H9 (cell line): Measurements from ENCODE around the gene GOT2. TPM values are rescaled to one million over a fixed set of nuclear protein-coding genes. Genes with fewer than 3 reads are reported as not detected.
"Not testable (repeated sequence)": the region's sequence is repeated elsewhere in the genome, so short reads cannot be mapped to it uniquely, and the experiment has no call there.

ENCODE experiments used
- DNase-seq: peaks from one replicate; pipeline ENCODE4 v3.0.0-alpha.2; 2017
- H2AFZ ChIP-seq: one replicate; pipeline ENCODE4 v1.6.1; 2013; ENCODE audit warnings: mild to moderate bottlenecking, low read length, control low read depth, moderate library complexity
- H2AK5ac ChIP-seq: 2 replicates; pipeline ENCODE4 v1.6.1; 2013; ENCODE audit warnings: low read length, control low read depth, mixed read lengths; ENCODE audit not compliant: insufficient read length
- H2BK120ac ChIP-seq: one replicate; pipeline ENCODE4 v1.6.1; 2013; ENCODE audit warnings: low read depth, mild to moderate bottlenecking, low read length, control low read depth, inconsistent platforms; ENCODE audit not compliant: poor library complexity, severe bottlenecking
- H2BK12ac ChIP-seq: 2 replicates; pipeline ENCODE4 v1.6.1; 2013; ENCODE audit warnings: low read length, control low read depth, mixed read lengths, low read depth; ENCODE audit not compliant: insufficient read length
- H2BK15ac ChIP-seq: 2 replicates; pipeline ENCODE4 v1.6.1; 2013; ENCODE audit warnings: low read depth, low read length, control low read depth
- H2BK20ac ChIP-seq: one replicate; pipeline ENCODE4 v1.6.1; 2013; ENCODE audit warnings: low read depth, mild to moderate bottlenecking, low read length, control low read depth, inconsistent platforms; ENCODE audit not compliant: poor library complexity, severe bottlenecking
- H2BK5ac ChIP-seq: 2 replicates; pipeline ENCODE4 v1.6.1; 2013; ENCODE audit warnings: low read length, control low read depth, mixed read lengths; ENCODE audit not compliant: insufficient read length
- H3K14ac ChIP-seq: 2 replicates; pipeline ENCODE4 v1.6.1; 2013; ENCODE audit warnings: low read length, control low read depth; ENCODE audit not compliant: insufficient read depth
- H3K18ac ChIP-seq: 2 replicates; pipeline ENCODE4 v1.6.1; 2013; ENCODE audit warnings: low read depth, mild to moderate bottlenecking, mixed read lengths, low read length, control low read depth; ENCODE audit not compliant: insufficient read length
- H3K23ac ChIP-seq: 2 replicates; pipeline ENCODE4 v1.6.1; 2013; ENCODE audit warnings: low read length, control low read depth, mixed read lengths, low read depth; ENCODE audit not compliant: insufficient read length
- H3K23me2 ChIP-seq: 2 replicates; pipeline ENCODE4 v1.6.1; 2013; ENCODE audit warnings: low read depth, mild to moderate bottlenecking, mixed read lengths, low read length, control low read depth; ENCODE audit not compliant: insufficient read length, poor library complexity, severe bottlenecking
- H3K27ac ChIP-seq: 2 replicates; pipeline ENCODE4 v1.5.1; 2013; ENCODE audit warnings: low read length, control low read depth, mixed read lengths, low read depth; ENCODE audit not compliant: insufficient read length
- H3K27me3 ChIP-seq: 2 replicates; pipeline ENCODE4 v1.6.1; 2013; ENCODE audit warnings: low read length, control low read depth, inconsistent platforms; ENCODE audit not compliant: insufficient read depth
- H3K4ac ChIP-seq: 2 replicates; pipeline ENCODE4 v1.6.1; 2013; ENCODE audit warnings: low read depth, mild to moderate bottlenecking, control low read depth, inconsistent platforms, low read length, moderate library complexity
- H3K4me1 ChIP-seq: 2 replicates; pipeline ENCODE4 v1.6.1; 2013; ENCODE audit warnings: low read length, control low read depth, inconsistent platforms; ENCODE audit not compliant: insufficient read depth
- H3K4me2 ChIP-seq: 2 replicates; pipeline ENCODE4 v1.6.1; 2013; ENCODE audit warnings: low read length, control low read depth, mixed read lengths; ENCODE audit not compliant: insufficient read length, insufficient read depth
- H3K56ac ChIP-seq: 2 replicates; pipeline ENCODE4 v1.6.1; 2013; ENCODE audit warnings: low read depth, mild to moderate bottlenecking, mixed read lengths, low read length, control low read depth; ENCODE audit not compliant: insufficient read length
- H3K79me1 ChIP-seq: 2 replicates; pipeline ENCODE4 v1.6.1; 2013; ENCODE audit warnings: low read depth, mild to moderate bottlenecking, moderate library complexity, low read length, control low read depth, inconsistent platforms; ENCODE audit not compliant: insufficient read depth, poor library complexity, severe bottlenecking
- H3K79me2 ChIP-seq: 2 replicates; pipeline ENCODE4 v1.6.1; 2013; ENCODE audit warnings: low read length, control low read depth, inconsistent platforms; ENCODE audit not compliant: insufficient read depth
- H3K9ac ChIP-seq: 2 replicates; pipeline ENCODE4 v1.6.1; 2013; ENCODE audit warnings: low read length, control low read depth, mixed read lengths; ENCODE audit not compliant: insufficient read length; ENCODE audit errors: extremely low read depth
- H3K9me3 ChIP-seq: one replicate; pipeline ENCODE4 v1.6.1; 2013; ENCODE audit warnings: low read depth, low read length, inconsistent platforms; ENCODE audit not compliant: control insufficient read depth
- H3T11ph ChIP-seq: one replicate; pipeline ENCODE4 v1.6.1; 2013; ENCODE audit warnings: mild to moderate bottlenecking, low read length, control low read depth, inconsistent platforms
- H4K20me1 ChIP-seq: one replicate; pipeline ENCODE4 v1.6.1; 2013; ENCODE audit not compliant: control insufficient read depth, insufficient read length, insufficient read depth
- H4K5ac ChIP-seq: 2 replicates; pipeline ENCODE4 v1.6.1; 2013; ENCODE audit warnings: low read depth, mild to moderate bottlenecking, mixed read lengths, low read length, control low read depth; ENCODE audit not compliant: insufficient read length
- H4K8ac ChIP-seq: replicated peaks from 2 replicates; pipeline ENCODE4 v1.6.1; 2013; ENCODE audit warnings: low read length, control low read depth, mixed read lengths, low read depth; ENCODE audit not compliant: insufficient read length
- H4K91ac ChIP-seq: 2 replicates; pipeline ENCODE4 v1.6.1; 2013; ENCODE audit warnings: low read depth, mild to moderate bottlenecking, moderate library complexity, mixed read lengths, low read length, control low read depth; ENCODE audit not compliant: insufficient read length
- H3K27ac Mint-ChIP-seq, 3 experiments: 2 replicates in 2 of 3; 3 replicates in 1 of 3; pipeline ENCODE4 v1.8.0; 2020 to 2021; ENCODE audit warnings: mixed read lengths in 3 of 3, mild to moderate bottlenecking in 1 of 3, moderate library complexity in 1 of 3
- H3K27me3 Mint-ChIP-seq: 2 replicates; pipeline ENCODE4 v1.8.0; 2021; ENCODE audit warnings: low read depth, mild to moderate bottlenecking, moderate library complexity, mixed read lengths
- H3K36me3 Mint-ChIP-seq, 3 experiments: 2 replicates in 2 of 3; 3 replicates in 1 of 3; pipeline ENCODE4 v1.8.0; 2020 to 2021; ENCODE audit warnings: low read depth in 3 of 3, mixed read lengths in 3 of 3; ENCODE audit not compliant: insufficient read depth in 1 of 3
- H3K4me1 Mint-ChIP-seq, 2 experiments: 2 replicates each; pipeline ENCODE4 v1.8.0; 2020; ENCODE audit warnings: mixed read lengths in 2 of 2
- H3K4me3 Mint-ChIP-seq, 2 experiments: 2 replicates in 1 of 2; 3 replicates in 1 of 2; pipeline ENCODE4 v1.8.0; 2020 to 2021; ENCODE audit warnings: mild to moderate bottlenecking in 2 of 2, mixed read lengths in 2 of 2, moderate library complexity in 1 of 2
- H3K9me3 Mint-ChIP-seq, 2 experiments: 2 replicates in 1 of 2; 3 replicates in 1 of 2; pipeline ENCODE4 v1.8.0; 2020; ENCODE audit warnings: mild to moderate bottlenecking in 2 of 2, mixed read lengths in 2 of 2, moderate library complexity in 1 of 2
- CTCF ChIP-seq: fragments of 200-600 bp; sonication (generic); conservative IDR thresholded peaks from 3 replicates; pipeline ENCODE4 v1.8.0; 2021; ENCODE audit warnings: antibody characterized with exemption, mild to moderate bottlenecking
- WGBS: extraction: QIAGEN DNeasy Blood & Tissue Kit; methylation state at CpG from one replicate; pipeline ENCODE4 v1.1.7; 2013; ENCODE audit warnings: missing lambda C conversion rate, low lambda C conversion rate, mixed read lengths; ENCODE audit not compliant: insufficient read length; ENCODE audit errors: extremely low coverage; 5-methylcytosine and 5-hydroxymethylcytosine counted together
- long read RNA-seq: library from polyadenylated mRNA; unstranded; transcript quantifications from one replicate; pipeline ENCODE4 v2.0.0, GENCODE V29; 2020
- total RNA-seq: library from RNA; stranded (reverse); gene quantifications from 2 replicates; pipeline ENCODE4 v1.2.1, GENCODE V29; 2021

Gene GOT2
- total RNA-seq: 144 and 148 TPM in 2 replicates
- long read RNA-seq, transcript GOT2-201 (10 exons, 2,462 nt): major isoform, 1,259 of 1,360 reads
- long read RNA-seq, partial matches to known transcripts: 46 of 1,360 reads
- long read RNA-seq, other reads (novel, unspliced or antisense): 50 of 1,360 reads

DNA sequence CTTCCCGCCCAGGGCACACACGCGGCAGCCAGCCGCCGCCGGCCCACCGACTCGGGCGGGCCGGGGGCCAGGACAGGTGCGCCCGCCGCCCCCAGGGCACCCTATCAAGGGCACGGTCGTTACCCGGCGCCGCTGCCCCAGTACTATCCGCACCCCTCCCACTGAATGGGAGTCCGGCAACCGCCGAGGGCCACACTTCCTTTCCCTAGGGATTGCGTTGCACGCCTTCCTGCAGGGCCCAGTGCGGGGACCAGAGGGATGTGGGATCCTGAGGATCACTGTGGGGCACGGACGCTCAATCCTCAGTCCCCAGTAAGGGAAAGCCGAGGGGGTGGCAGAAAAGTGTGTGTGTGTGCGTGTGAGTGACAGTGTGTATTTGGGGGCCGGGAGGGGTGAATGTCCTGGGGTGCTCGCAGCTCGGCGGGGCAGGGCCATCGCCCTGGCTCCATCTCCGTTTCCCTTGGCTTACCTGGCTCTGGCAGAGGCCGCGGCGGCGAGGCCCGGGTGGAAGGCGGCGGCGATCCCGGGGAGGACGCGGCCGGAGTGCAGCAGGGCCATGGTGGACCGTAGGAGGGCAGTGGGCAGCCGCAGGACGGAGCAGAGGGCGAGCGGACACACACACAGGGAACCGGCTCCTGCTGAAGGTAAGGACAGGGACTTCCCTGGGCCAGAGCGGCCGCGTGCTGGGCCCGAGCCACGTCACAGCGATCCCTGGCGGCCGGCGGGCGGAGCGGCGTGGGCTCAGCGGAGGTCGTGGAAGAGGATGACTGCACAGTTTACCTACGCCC lies at the start of gene GOT2:
GOT2 (minus strand) TSS at position 646 of the 788 bp plus-strand sequence; CDS start at position 558, 88 bp downstream.
- peak within 1 kb of the TSS; percentile 89 to 99 (median 90) for H3K27ac Mint-ChIP-seq
- peak within 1 kb of the TSS; percentile 79 for H2AFZ ChIP-seq
- H4K5ac ChIP-seq: no peak within 1 kb of the TSS
- no peak within 1 kb of the TSS for H2BK15ac ChIP-seq
- no peak within 1 kb of the TSS for H3K56ac ChIP-seq
- H3K9me3 Mint-ChIP-seq: no peaks in the 10 kb centered on the region
- H4K91ac ChIP-seq: no peak within 1 kb of the TSS
- peaks cover 7% of the 10 kb centered on the region for H3K23me2 ChIP-seq
- no peak within 1 kb of the TSS for H3K27ac ChIP-seq
- H3K27me3 Mint-ChIP-seq: no peaks in the 10 kb centered on the region; the same call in 1 of the 2 replicates
- peak; percentile 92 for DNase-seq
- no peaks in the 10 kb centered on the region for H4K20me1 ChIP-seq
- H3K79me1 ChIP-seq: peaks cover 5% of the 10 kb centered on the region
- H2AK5ac ChIP-seq: no peak within 1 kb of the TSS
- H3K14ac ChIP-seq: peak within 1 kb of the TSS; percentile 57
- H2BK5ac ChIP-seq: no peak within 1 kb of the TSS
- H2BK12ac ChIP-seq: no peak within 1 kb of the TSS
- peaks cover 28% of the 10 kb centered on the region; the same call in 1 of the 2 replicates for H3K79me2 ChIP-seq
- H3K18ac ChIP-seq: peak within 1 kb of the TSS; percentile 72
- H3T11ph ChIP-seq: no peak within 1 kb of the TSS
- H3K4me1 Mint-ChIP-seq: peaks cover 20 to 26% of the 10 kb centered on the region in 2 experiments
- H2BK120ac ChIP-seq: no peak within 1 kb of the TSS
- H3K9me3 ChIP-seq: no peaks in the 10 kb centered on the region
- TF ChIP-seq CTCF: peak; percentile 96
- WGBS: no CpG with 5 or more reads among the region's 68 CpGs
- peaks cover 3% of the 10 kb centered on the region; the same call in 1 of the 2 replicates for H3K4me1 ChIP-seq
- H2BK20ac ChIP-seq: no peak within 1 kb of the TSS
- H3K36me3 Mint-ChIP-seq: peaks cover 4 to 14% (median 8%) of the 10 kb centered on the region in 3 experiments; a peak in 5 of 7 replicates
- H3K23ac ChIP-seq: no peak within 1 kb of the TSS
- H3K9ac ChIP-seq: peak within 1 kb of the TSS; percentile 68
- no peak within 1 kb of the TSS for H3K4ac ChIP-seq
- no peaks in the 10 kb centered on the region for H3K27me3 ChIP-seq
- H3K4me2 ChIP-seq: peak within 1 kb of the TSS; percentile 83
- H4K8ac ChIP-seq: no peak within 1 kb of the TSS
- peak within 1 kb of the TSS; percentile 100 for H3K4me3 Mint-ChIP-seq

DNA sequence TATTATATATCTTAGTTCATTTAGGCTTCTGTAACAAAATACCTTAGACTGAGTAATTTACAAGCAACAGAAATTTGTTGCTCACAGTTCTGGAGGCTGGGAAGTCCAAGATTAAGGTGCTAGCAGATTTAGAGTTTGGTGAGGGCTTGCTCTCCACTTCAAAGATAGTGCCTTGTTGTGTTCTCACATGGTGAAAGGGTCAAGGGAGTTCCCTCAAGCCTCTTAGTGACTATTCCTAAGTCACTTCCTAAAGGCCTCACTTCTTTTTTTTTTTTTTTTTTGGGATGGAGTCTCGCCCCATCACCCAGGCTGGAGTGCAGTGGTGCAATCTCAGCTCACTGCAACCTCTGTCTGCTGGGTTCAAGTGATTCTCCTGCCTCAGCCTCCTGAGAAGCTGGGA lies 45.2 kb upstream of the GOT2 start:
- not testable (repeated sequence) for H3K14ac ChIP-seq, H3K9me3 ChIP-seq, H3K9ac ChIP-seq, H3K36me3 Mint-ChIP-seq, H2AK5ac ChIP-seq, H4K91ac ChIP-seq, H3K9me3 Mint-ChIP-seq, H2BK5ac ChIP-seq, H3K56ac ChIP-seq, H3K4me1 Mint-ChIP-seq, H3K23me2 ChIP-seq, H3K79me2 ChIP-seq, H4K8ac ChIP-seq, H3K18ac ChIP-seq, H2BK20ac ChIP-seq, H3K27ac ChIP-seq, H2BK15ac ChIP-seq, H3K27me3 ChIP-seq, H3K4ac ChIP-seq, H3K79me1 ChIP-seq, H3K23ac ChIP-seq, H3K4me3 Mint-ChIP-seq, H2BK12ac ChIP-seq, H3K4me1 ChIP-seq, H2AFZ ChIP-seq, H4K20me1 ChIP-seq, H3K4me2 ChIP-seq, H3T11ph ChIP-seq, H2BK120ac ChIP-seq, DNase-seq, H3K27ac Mint-ChIP-seq, H4K5ac ChIP-seq
- peaks cover 15% of the 10 kb centered on the region for H3K27me3 Mint-ChIP-seq
- no CpG with 5 or more reads among the region's 1 CpG for WGBS
